OCI-LY3 (cell line): ENCODE measurements around the gene FLOT1.

Experiments
- EZH2phosphoT487 ChIP-seq: fragments of 200-600 bp; shearing (Covaris generic); IDR thresholded peaks from 2 replicates; pipeline ENCODE4 v1.6.1; 2018; ENCODE audit warnings: antibody characterized with exemption, mixed run types, low read depth
- TF ChIP-seq, protein P1 (sequence below): fragments of 200-600, 300-600 bp; sonication (generic); IDR thresholded peaks from 2 replicates; pipeline ENCODE4 v1.5.1; 2014; ENCODE audit warnings: antibody characterized with exemption, low read length, low read depth

GRCh38 chr6:30685157-30686008, 57.1 kb downstream of the FLOT1 start:
- TF ChIP-seq, protein P1, sequence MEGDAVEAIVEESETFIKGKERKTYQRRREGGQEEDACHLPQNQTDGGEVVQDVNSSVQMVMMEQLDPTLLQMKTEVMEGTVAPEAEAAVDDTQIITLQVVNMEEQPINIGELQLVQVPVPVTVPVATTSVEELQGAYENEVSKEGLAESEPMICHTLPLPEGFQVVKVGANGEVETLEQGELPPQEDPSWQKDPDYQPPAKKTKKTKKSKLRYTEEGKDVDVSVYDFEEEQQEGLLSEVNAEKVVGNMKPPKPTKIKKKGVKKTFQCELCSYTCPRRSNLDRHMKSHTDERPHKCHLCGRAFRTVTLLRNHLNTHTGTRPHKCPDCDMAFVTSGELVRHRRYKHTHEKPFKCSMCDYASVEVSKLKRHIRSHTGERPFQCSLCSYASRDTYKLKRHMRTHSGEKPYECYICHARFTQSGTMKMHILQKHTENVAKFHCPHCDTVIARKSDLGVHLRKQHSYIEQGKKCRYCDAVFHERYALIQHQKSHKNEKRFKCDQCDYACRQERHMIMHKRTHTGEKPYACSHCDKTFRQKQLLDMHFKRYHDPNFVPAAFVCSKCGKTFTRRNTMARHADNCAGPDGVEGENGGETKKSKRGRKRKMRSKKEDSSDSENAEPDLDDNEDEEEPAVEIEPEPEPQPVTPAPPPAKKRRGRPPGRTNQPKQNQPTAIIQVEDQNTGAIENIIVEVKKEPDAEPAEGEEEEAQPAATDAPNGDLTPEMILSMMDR: peak; percentile 34
- TF ChIP-seq EZH2phosphoT487: no peak
